HG03064 (cell line): ENCODE measurements around the gene ITPR2.
A peak's percentile ranks its signal among the peaks of the same experiment; 100 is the strongest.
"Not testable (repeated sequence)": the region's sequence is repeated elsewhere in the genome, so short reads cannot be mapped to it uniquely, and the experiment has no call there.

Source experiments
- ATAC-seq: cut with Tn5 transposase; IDR thresholded peaks from one replicate; pipeline ENCODE4 v1.9.1; 2021; ENCODE audit warnings: low read depth; ENCODE audit not compliant: unreplicated experiment

ITPR2 gene

DNA sequence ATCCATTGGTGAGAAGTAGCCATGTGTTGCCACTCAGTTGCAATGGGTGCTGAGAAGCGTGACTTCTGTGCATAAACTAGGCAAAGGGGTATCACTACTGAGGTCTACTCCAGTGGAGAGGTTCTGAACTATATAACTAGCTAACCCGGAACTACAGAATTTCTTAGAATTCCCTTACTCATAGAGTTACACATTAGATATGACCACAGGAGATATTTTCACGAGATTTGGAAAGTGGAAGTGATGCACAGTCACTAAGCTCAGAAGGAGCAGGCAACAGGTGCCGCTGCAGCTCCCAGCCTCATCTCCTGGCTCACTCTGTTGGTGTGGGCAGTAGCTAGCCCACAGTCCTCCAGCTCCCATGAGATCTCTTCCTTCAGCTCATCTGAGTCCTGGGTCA lies 501.0 kb downstream of the ITPR2 start:
- ATAC-seq: no peak

DNA sequence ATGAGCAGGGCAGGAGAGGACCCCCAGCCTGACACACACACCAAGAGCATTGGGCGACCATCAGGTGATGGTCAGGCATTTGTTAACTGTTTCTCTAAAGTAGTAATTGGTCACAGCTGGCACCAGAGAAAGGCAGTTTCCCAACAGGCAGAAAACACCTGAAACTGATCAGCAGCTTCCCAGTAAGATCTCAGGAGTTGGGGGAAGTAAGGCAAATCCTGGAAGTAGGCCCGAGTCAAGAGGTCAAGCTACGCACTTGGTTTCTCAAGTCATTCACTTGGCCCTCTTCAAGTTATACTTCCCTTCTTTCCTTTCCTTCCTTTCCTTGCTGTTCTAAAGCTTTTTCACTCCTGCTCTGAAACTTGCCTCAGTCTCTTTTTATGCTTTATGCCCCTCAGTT lies 501.9 kb downstream of the ITPR2 start:
- no peak for ATAC-seq

GRCh38 chr12:26327975-26328644 lies 504.9 kb downstream of the ITPR2 start:
- no peak for ATAC-seq

GRCh38 chr12:26323673-26324072 lies 509.3 kb downstream of the ITPR2 start:
- ATAC-seq: no peak

DNA sequence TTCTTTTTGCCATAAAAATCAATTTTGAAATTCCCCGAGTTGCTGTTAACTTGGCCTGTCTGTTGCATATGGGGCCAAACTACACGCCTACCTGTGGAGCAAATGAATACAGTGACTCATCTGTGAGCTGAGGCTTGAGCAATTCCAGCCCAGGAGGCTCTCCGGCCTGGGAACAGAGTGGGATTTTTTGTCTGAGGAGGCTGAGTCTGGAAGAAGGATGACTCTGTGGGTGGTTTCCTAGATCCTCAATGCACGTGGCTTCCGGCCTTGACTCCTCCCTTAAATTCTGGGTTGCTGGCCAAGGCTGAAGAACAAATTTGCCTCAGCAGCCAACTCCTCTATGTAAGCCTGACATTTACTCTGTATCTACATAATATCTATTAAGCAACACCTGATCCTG lies 513.5 kb downstream of the ITPR2 start:
- no peak for ATAC-seq

GRCh38 chr12:26318661-26319068 lies 514.3 kb downstream of the ITPR2 start:
- ATAC-seq: peak; percentile 83

- ATAC-seq: peak; percentile 56
Measured at GRCh38 chr12:26317942-26318575, 514.9 kb downstream of the ITPR2 start.

DNA sequence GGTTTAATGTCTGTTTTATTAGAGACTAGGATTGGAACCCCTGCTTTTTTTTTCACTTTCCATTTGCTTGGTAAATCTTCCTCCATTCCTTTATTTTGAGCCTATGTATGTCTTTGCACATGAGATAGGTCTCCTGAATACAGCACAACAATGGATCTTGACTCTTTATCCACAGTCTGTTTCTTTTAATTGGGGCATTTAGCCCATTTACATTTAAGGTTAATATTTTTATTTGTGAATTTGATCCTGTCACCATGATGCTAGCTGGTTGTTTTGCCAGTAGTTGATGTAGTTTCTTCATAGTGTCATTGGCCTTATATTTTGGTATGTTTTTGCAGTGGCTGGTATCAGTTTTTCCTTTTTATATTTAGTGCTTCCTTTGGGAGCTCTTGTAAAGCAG lies 518.9 kb downstream of the ITPR2 start:
- not testable (repeated sequence) for ATAC-seq

DNA sequence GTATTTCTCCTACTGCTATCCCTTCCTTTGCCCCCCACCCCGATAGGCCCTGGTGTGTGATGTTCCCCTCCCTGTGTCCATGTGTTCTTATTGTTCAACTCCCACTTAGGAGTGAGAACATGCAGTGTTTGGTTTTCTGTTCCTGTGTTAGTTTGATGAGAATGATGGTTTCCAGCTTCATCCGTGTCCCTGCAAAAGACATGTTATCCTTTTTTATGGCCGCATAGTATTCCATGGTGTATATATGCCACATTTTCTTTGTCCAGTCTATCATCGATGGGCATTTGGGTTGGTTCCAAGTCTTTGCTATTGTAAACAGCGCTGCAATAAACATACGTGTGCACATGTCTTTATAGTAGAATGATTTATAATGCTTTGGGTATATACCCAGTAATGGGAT lies 522.5 kb downstream of the ITPR2 start:
- not testable (repeated sequence) for ATAC-seq

DNA sequence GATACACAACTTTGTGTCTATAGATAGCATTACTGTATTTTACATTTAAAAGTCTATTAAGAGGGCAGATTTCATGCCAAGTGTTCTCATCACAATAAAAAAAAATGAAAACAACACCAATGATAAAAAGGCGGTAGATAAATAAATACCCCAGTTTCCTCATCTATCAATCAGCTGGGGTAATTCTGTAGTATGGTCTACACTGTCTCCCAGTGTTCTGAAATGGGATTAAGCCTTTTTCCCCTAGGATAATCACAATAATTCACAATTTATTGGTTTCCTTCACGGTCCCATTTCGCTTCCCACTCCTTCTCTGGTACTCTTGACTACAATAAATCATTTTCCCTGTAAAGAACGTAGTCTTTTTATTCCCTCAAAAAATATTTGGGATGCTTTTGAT lies 523.4 kb downstream of the ITPR2 start:
- no peak for ATAC-seq

DNA sequence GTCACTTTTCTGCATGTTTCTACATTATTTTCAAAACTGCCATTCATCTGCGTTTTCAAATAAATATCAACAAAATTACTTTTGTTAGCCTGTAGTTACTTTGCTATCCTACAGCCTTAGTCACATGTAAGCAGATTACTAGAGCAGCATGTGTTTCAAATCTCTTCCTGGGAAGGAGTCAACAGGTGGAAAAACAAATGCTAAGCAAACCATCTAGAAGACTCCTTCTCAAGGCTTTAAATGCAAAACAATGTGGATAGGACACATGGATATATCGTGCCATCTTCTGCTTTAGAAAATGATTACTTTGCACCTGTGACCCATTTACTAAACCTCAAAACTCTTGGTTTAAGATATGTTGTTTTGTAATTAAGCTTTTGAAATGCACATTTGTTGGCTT lies 528.7 kb downstream of the ITPR2 start:
- ATAC-seq: no peak

DNA sequence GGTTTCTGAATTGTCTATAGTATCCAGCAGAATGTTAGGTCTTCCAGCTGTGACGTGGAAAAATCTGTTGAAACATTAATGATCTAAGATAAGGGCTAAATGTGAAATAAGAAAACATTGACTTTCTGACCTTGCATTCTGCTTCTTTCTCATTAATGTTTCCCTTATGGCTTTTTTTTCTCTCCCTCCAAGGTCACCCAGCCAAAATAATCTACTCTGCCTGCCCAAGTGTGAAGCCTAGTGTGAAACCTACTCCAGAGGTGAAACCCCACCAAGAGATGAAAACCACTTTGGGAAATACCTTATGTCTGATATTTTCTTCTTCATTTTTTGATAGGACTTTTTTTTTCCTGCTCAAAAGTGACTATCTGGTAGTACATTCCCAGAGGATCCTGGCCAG lies 529.6 kb downstream of the ITPR2 start:
- no peak for ATAC-seq

DNA sequence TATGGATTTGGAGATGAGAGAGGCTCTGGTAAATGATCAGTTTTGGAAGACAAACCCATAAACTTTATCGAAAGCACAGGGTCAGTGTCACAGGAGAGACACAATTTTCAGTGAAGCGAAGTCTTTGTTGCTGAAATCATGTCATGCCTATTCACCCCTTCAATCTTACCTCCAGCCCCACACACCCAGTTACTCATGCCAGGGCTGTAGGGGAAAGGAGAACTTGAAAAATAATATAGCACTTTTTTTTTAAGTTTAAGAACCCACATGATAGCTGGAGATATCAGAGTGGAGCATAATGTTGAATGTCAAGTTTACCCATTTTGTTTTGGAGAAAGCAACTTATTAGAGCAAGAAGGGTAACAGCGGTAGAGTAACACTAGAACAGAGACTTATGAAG lies 530.2 kb downstream of the ITPR2 start:
- ATAC-seq: no peak

- ATAC-seq: no peak
Measured at GRCh38 chr12:26299751-26300150, 533.2 kb downstream of the ITPR2 start.

DNA sequence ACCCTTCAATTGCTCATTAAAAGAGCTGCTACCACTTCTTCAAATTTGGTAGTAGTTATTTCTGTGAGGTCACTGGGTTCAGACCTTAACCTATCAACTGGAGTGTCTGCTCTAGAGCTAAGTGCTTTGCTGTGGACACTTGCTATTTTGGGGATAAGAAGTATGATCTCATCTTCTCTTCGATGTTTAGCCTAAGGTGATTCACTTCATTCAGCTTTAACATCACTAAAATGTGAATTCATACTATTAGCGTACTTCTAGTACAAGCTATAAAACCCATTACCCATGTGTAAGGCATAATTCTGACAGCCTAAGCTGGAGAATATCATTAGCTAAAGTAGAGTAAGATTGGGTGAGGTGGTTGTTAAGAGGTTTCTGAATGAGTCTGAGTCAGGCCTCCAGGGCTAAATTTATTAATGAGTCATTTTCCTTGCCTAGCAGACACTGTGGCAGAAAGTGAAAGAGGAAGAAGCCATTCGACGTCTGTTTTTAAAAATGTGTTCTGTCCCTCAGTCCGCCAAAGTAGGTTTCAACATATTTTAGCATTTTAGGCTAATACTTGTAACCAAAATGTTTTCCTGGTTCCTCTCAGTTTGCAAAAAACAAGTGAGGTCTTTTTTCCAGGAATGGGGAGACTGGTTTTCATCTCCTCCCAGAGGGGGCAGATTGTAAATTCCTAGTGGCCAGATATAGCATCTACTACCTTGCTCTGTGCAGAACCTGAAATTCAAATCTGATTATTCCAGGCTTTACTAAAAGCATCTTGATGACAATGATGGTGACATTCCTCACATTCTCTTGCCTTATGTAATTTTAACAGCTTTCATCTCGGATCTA lies 534.0 kb downstream of the ITPR2 start:
- peak; percentile 99 for ATAC-seq

DNA sequence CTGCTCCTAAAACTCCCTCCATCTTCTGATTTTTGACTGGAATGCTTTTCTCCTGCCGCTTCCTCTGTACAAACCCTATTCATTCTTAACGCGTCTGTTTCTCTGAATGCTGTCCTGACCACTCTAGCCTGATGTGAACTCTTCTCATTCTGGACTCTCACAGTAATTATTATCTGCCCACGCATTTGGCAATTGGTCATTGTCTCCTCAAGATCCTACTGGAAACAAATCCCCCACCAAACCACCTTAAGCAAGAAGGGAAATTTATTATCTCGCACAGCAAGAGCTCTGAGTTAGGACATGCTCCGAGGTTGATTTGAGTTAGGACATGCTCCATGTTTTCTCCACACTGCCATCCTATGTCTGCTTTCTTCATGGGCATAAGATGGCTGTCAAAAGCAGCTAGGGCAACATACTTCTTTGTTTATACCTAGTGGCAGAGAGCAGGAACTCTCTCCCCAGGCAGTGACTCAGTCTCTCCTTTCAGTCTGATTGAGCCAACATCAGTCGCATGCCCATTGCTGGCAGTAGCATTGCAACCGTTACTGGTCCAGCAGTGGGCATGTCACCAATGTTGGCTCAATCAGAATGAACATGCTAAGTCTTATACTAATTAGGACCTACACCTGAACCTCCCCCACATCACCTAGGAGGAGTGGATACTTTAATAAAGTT lies 535.5 kb downstream of the ITPR2 start:
- ATAC-seq: no peak

- no peak for ATAC-seq
Measured at GRCh38 chr12:26295001-26295400, 538.0 kb downstream of the ITPR2 start.

DNA sequence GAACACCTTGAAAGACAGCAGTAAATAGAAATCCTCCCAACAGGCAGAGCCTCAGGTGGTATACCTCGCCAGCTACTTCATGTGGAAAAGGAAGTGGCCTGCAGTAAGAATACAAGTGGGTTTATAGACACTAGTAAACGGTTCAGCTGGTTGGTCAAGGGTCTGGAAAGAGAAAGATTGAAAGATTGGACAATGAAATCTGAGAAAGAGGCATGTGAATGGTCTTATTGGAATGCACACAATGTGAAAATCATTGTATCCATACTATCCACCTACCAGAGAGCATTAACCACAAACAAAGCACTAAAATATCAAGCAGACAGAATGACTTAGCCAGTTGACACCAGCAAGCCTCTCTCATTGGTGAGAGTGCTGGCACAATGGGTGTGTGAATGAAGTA lies 539.4 kb downstream of the ITPR2 start:
- ATAC-seq: no peak

DNA sequence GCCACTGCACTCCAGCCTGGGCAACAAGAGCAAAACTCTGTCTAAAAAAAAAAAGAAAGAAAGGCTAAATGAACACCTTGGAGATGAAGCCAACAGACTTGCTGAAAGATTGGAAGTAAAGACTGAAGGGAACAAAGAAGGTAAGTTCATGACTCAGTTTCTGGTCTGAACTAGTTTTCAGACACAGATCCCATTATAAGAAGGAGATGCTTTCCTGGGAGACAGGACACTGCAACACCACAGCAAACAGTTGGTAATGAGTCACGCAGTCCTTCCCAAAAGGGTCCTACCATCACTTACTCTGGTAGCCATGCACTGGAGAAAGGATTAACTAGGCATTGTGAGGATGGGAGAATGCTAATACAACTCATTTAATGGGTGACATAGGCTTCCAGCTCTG lies 540.4 kb downstream of the ITPR2 start:
- ATAC-seq: no peak

GRCh38 chr12:26290565-26290964 lies 542.4 kb downstream of the ITPR2 start:
- ATAC-seq: no peak
